ENCODE data around the gene PEX26. TPM values are rescaled to one million over a fixed set of nuclear protein-coding genes. Genes with fewer than 3 reads are reported as not detected.

The PEX26 gene
- total RNA-seq, 1 experiment from 2014 or later: 30.6 TPM

- Histone ChIP-seq H3K4me3 (ENCODE audit: low read length) (no peak overlapping the region), H3K4me2 (ENCODE audit: low read length) (no peak overlapping the region), H2AFZ (ENCODE audit: low read length) (no peak overlapping the region), H3K79me2 (ENCODE audit: low read length) (no peaks in the 10 kb centered on the region), H4K20me1 (ENCODE audit: low read length) (no peaks in the 10 kb centered on the region), H3K9me2 (replicated peaks; ENCODE audit: low read length) (no peaks in the 10 kb centered on the region), H3K27me3 (ENCODE audit: low read length) (no peaks in the 10 kb centered on the region), H3K9me3 (ENCODE audit: low read length) (no peaks in the 10 kb centered on the region), H3K36me3 (ENCODE audit: low read depth, low read length) (no peaks in the 10 kb centered on the region), H3F3A (ENCODE audit: low read length, unreplicated experiment) (no peaks in the 10 kb centered on the region), H3K9ac (ENCODE audit: low read length) (no peak overlapping the region), H3K4me1 (ENCODE audit: insufficient read depth, low read length) (peaks cover 5% of the 10 kb centered on the region; the same call in 1 of the 2 replicates), H3K27ac (ENCODE audit: low read length) (no peak overlapping the region)
- CTCF ChIA-PET: no interaction called here
- ATAC-seq (no peak), DNase-seq (no peak)
- no TSS peak for BruUV-seq (replicated peaks)
- intact Hi-C loops (cut with micrococcal nuclease): no loop called here
- POLR2A ChIA-PET (ENCODE audit: unreplicated experiment): no interaction called here
- TF ChIP-seq CTCF (conservative IDR thresholded peaks at IDR 0.05; ENCODE audit: low read depth, low read length) (no peak), EZH2 (IDR thresholded peaks at IDR 0.05; ENCODE audit: low read length, unreplicated experiment) (no peak), EZH2phosphoT487 (IDR thresholded peaks at IDR 0.05; ENCODE audit: borderline replicate concordance, low read length) (no peak)
Observed at GRCh38 chr22:18147791-18148190, 70.0 kb downstream of the PEX26 start.

- Histone ChIP-seq H3K27me3 (ENCODE audit: low read length) (no peaks in the 10 kb centered on the region), H3K4me3 (ENCODE audit: low read length) (no peak overlapping the region), H3K79me2 (ENCODE audit: low read length) (no peaks in the 10 kb centered on the region), H3K27ac (ENCODE audit: low read length) (no peak overlapping the region), H3K9me3 (ENCODE audit: low read length) (no peaks in the 10 kb centered on the region), H4K20me1 (ENCODE audit: low read length) (no peaks in the 10 kb centered on the region), H3K36me3 (ENCODE audit: low read depth, low read length) (no peaks in the 10 kb centered on the region), H3F3A (ENCODE audit: low read length, unreplicated experiment) (no peaks in the 10 kb centered on the region), H3K9me2 (replicated peaks; ENCODE audit: low read length) (no peaks in the 10 kb centered on the region), H2AFZ (ENCODE audit: low read length) (no peak overlapping the region), H3K9ac (ENCODE audit: low read length) (no peak overlapping the region), H3K4me1 (ENCODE audit: insufficient read depth, low read length) (peaks cover 5% of the 10 kb centered on the region; the same call in 1 of the 2 replicates), H3K4me2 (ENCODE audit: low read length) (no peak overlapping the region)
- intact Hi-C loops (cut with micrococcal nuclease): no loop called here
- BruUV-seq (replicated peaks): TSS peak; percentile 70
- CTCF ChIA-PET: no interaction called here
- TF ChIP-seq EZH2phosphoT487 (IDR thresholded peaks at IDR 0.05; ENCODE audit: borderline replicate concordance, low read length): no peak
- TF ChIP-seq CTCF (conservative IDR thresholded peaks at IDR 0.05; ENCODE audit: low read depth, low read length): no peak
- TF ChIP-seq EZH2 (IDR thresholded peaks at IDR 0.05; ENCODE audit: low read length, unreplicated experiment): no peak
- ATAC-seq (no peak), DNase-seq (no peak)
- POLR2A ChIA-PET (ENCODE audit: unreplicated experiment): no interaction called here
Observed at GRCh38 chr22:18148293-18148965, 70.6 kb downstream of the PEX26 start.

GRCh38 chr22:18152519-18152918, 74.7 kb downstream of the PEX26 start:
- no peak overlapping the region for H3K4me3 ChIP-seq (ENCODE audit: low read length)
- intact Hi-C loops (cut with micrococcal nuclease): no loop called here
- no TSS peak for BruUV-seq (replicated peaks)
- H3K4me2 ChIP-seq (ENCODE audit: low read length): no peak overlapping the region
- ChIA-PET POLR2A (ENCODE audit: unreplicated experiment) (interaction anchor here (0.6 kb wide), 1 partner anchor 16 kb away, joined by 4 read pairs; no protein-coding TSS in a partner anchor), CTCF (no interaction called here)
- H3K36me3 ChIP-seq (ENCODE audit: low read depth, low read length): no peaks in the 10 kb centered on the region
- no peak overlapping the region for H3K9ac ChIP-seq (ENCODE audit: low read length)
- no peaks in the 10 kb centered on the region for H3K27me3 ChIP-seq (ENCODE audit: low read length)
- H4K20me1 ChIP-seq (ENCODE audit: low read length): no peaks in the 10 kb centered on the region
- no peak for TF ChIP-seq EZH2phosphoT487 (IDR thresholded peaks at IDR 0.05; ENCODE audit: borderline replicate concordance, low read length)
- no peak for TF ChIP-seq EZH2 (IDR thresholded peaks at IDR 0.05; ENCODE audit: low read length, unreplicated experiment)
- no peak for TF ChIP-seq CTCF (conservative IDR thresholded peaks at IDR 0.05; ENCODE audit: low read depth, low read length)
- no peaks in the 10 kb centered on the region for H3F3A ChIP-seq (ENCODE audit: low read length, unreplicated experiment)
- H3K79me2 ChIP-seq (ENCODE audit: low read length): no peaks in the 10 kb centered on the region
- no peak overlapping the region for H2AFZ ChIP-seq (ENCODE audit: low read length)
- H3K9me2 ChIP-seq (replicated peaks; ENCODE audit: low read length): no peaks in the 10 kb centered on the region
- H3K4me1 ChIP-seq (ENCODE audit: insufficient read depth, low read length): peaks cover 8% of the 10 kb centered on the region
- ATAC-seq (no peak), DNase-seq (no peak)
- H3K9me3 ChIP-seq (ENCODE audit: low read length): no peaks in the 10 kb centered on the region
- H3K27ac ChIP-seq (ENCODE audit: low read length): no peak overlapping the region

Data from PC-3 (cell line).